Retinal pigment epithelial cell (primary cell): ENCODE data around the gene SKAP1.

ENCODE experiments used
- DNase-seq: peaks from one replicate; pipeline ENCODE4 v3.0.0-alpha.2; 2010; ENCODE audit warnings: low read depth
- H3K4me3 ChIP-seq: 2 replicates; pipeline ENCODE4 v1.5.1; 2011; ENCODE audit warnings: mild to moderate bottlenecking, low read length, control low read depth, moderate library complexity
- CTCF ChIP-seq: conservative IDR thresholded peaks from 2 replicates; pipeline ENCODE4 v1.5.1; 2011; ENCODE audit warnings: low read depth, low read length, control low read depth, inconsistent platforms

Gene SKAP1

GRCh38 chr17:48184721-48185120 lies 245.3 kb downstream of the SKAP1 start:
- no peak overlapping the region for H3K4me3 ChIP-seq
- no peak for TF ChIP-seq CTCF
- DNase-seq = no peak

- peak; percentile 48 for TF ChIP-seq CTCF
- no peak for DNase-seq
- no peak overlapping the region for H3K4me3 ChIP-seq
Observed at GRCh38 chr17:48181653-48182052, 248.4 kb downstream of the SKAP1 start.

- no peak for DNase-seq
- TF ChIP-seq CTCF = no peak
- H3K4me3 ChIP-seq = no peak overlapping the region
Observed at GRCh38 chr17:48180842-48181629, 249.0 kb downstream of the SKAP1 start.

- no peak overlapping the region for H3K4me3 ChIP-seq
- TF ChIP-seq CTCF = no peak
- peak; percentile 70 for DNase-seq
Observed at GRCh38 chr17:48179071-48179945, 250.7 kb downstream of the SKAP1 start.

GRCh38 chr17:48178317-48178716 lies 251.7 kb downstream of the SKAP1 start:
- no peak for DNase-seq
- TF ChIP-seq CTCF = no peak
- no peak overlapping the region for H3K4me3 ChIP-seq

- no peak for DNase-seq
- H3K4me3 ChIP-seq = no peak overlapping the region
- TF ChIP-seq CTCF = no peak
Observed at GRCh38 chr17:48177816-48178215, 252.2 kb downstream of the SKAP1 start.

GRCh38 chr17:48176471-48176855 lies 253.6 kb downstream of the SKAP1 start:
- no peak overlapping the region for H3K4me3 ChIP-seq
- no peak for TF ChIP-seq CTCF
- DNase-seq = no peak
